Mucosa of stomach (tissue), 1 donor: ENCODE results near the gene GRIA1.

Source experiments
- H3K27me3 ChIP-seq: one replicate; pipeline ENCODE4 v1.7.0; 2013; ENCODE audit warnings: mild to moderate bottlenecking, low read length; ENCODE audit not compliant: control insufficient read depth, insufficient read depth
- H3K36me3 ChIP-seq: one replicate; pipeline ENCODE4 v1.7.0; 2013; ENCODE audit warnings: low read length; ENCODE audit not compliant: control insufficient read depth, insufficient read depth
- H3K4me1 ChIP-seq: one replicate; pipeline ENCODE4 v1.7.0; 2013; ENCODE audit warnings: mild to moderate bottlenecking, low read length; ENCODE audit not compliant: control insufficient read depth, insufficient read depth
- H3K4me3 ChIP-seq: one replicate; pipeline ENCODE4 v1.7.0; 2013; ENCODE audit warnings: low read length
- H3K9ac ChIP-seq: one replicate; pipeline ENCODE4 v1.7.0; 2013; ENCODE audit warnings: mild to moderate bottlenecking, low read length, moderate library complexity
- H3K9me3 ChIP-seq: one replicate; pipeline ENCODE4 v1.7.0; 2013; ENCODE audit warnings: mild to moderate bottlenecking, low read length, moderate library complexity; ENCODE audit not compliant: control insufficient read depth
- donor health status: Pancreatic carcinoma.

Gene GRIA1

DNA sequence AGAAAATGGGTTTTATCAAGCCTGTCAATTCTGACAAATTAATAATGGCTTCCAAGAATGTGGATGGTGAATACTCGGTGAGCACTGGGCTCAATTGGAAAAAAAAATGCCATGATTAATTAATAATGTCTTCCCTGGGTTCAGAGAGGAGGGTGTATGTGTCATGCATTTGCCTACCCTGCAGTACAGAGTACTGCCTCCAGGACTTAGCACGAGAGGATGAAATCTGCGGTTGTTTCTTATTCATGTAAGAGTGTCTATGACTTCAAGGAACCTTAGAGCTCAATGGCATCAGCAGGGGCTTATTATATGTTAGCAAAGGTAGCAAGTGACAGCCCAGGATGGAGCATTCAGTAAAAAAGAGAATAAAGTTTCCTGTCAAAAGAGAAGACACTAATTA, 132.7 kb downstream of the GRIA1 start:
- Histone ChIP-seq H3K4me1 (no peaks in the 10 kb centered on the region), H3K4me3 (no peak overlapping the region), H3K9me3 (no peaks in the 10 kb centered on the region), H3K9ac (no peak overlapping the region), H3K36me3 (no peaks in the 10 kb centered on the region), H3K27me3 (no peaks in the 10 kb centered on the region)

- no peak overlapping the region for H3K9ac ChIP-seq
- no peaks in the 10 kb centered on the region for H3K9me3 ChIP-seq
- no peaks in the 10 kb centered on the region for H3K27me3 ChIP-seq
- no peaks in the 10 kb centered on the region for H3K36me3 ChIP-seq
- no peaks in the 10 kb centered on the region for H3K4me1 ChIP-seq
- H3K4me3 ChIP-seq = no peak overlapping the region
Observed at GRCh38 chr5:153623751-153624450, 133.4 kb downstream of the GRIA1 start.

- no peaks in the 10 kb centered on the region for H3K4me1 ChIP-seq
- no peaks in the 10 kb centered on the region for H3K27me3 ChIP-seq
- no peak overlapping the region for H3K4me3 ChIP-seq
- H3K9ac ChIP-seq = no peak overlapping the region
- H3K36me3 ChIP-seq = no peaks in the 10 kb centered on the region
- H3K9me3 ChIP-seq = no peaks in the 10 kb centered on the region
Observed at GRCh38 chr5:153624451-153624765, 133.9 kb downstream of the GRIA1 start.

DNA sequence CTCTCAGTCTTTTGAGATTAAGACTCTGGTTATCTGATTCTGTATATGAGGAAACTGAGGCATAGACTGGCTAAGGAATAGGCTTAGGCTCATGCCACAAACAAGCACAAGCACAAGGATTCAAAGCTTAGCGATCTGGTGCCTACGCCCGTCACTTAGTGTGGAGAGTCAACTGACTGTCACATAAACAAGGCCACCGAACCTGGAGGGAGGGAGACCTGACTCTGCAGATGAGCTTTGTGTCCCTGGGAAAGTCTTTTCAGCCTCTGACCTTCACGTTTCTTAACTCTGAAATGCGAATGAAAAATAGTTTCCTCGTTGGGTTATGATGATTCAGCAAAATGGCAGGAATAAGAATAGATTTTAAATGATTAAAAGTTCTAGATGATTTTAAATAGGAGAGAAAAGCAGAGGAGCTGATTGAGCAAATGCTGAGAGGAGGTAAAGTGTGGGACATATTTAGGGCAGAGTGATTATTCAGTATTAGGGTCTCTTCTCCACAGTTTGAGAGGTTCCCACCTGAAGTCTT, 135.4 kb downstream of the GRIA1 start:
- Histone ChIP-seq H3K9me3 (no peaks in the 10 kb centered on the region), H3K27me3 (no peaks in the 10 kb centered on the region), H3K4me3 (no peak overlapping the region), H3K36me3 (no peaks in the 10 kb centered on the region), H3K4me1 (no peaks in the 10 kb centered on the region), H3K9ac (no peak overlapping the region)

DNA sequence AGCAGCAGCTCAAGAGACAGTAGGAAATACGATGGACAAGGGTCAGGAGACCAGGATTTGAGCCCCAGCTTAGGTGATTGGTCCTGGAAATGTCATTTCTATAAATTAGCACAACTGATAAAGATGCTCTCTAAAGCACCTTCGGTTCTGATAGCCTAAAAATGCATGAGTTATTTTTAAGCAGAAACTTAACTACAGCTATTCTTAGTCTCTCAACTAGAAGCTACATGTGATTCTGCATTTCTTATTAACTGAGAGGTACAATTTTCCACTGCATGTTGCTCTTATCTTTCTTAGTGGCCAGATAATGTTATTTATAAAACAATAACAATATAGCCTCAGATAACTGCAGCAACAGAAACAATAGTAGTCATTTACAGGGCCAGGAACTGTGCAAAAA, 136.4 kb downstream of the GRIA1 start:
- Histone ChIP-seq H3K4me1 (no peaks in the 10 kb centered on the region), H3K36me3 (no peaks in the 10 kb centered on the region), H3K27me3 (no peaks in the 10 kb centered on the region)

DNA sequence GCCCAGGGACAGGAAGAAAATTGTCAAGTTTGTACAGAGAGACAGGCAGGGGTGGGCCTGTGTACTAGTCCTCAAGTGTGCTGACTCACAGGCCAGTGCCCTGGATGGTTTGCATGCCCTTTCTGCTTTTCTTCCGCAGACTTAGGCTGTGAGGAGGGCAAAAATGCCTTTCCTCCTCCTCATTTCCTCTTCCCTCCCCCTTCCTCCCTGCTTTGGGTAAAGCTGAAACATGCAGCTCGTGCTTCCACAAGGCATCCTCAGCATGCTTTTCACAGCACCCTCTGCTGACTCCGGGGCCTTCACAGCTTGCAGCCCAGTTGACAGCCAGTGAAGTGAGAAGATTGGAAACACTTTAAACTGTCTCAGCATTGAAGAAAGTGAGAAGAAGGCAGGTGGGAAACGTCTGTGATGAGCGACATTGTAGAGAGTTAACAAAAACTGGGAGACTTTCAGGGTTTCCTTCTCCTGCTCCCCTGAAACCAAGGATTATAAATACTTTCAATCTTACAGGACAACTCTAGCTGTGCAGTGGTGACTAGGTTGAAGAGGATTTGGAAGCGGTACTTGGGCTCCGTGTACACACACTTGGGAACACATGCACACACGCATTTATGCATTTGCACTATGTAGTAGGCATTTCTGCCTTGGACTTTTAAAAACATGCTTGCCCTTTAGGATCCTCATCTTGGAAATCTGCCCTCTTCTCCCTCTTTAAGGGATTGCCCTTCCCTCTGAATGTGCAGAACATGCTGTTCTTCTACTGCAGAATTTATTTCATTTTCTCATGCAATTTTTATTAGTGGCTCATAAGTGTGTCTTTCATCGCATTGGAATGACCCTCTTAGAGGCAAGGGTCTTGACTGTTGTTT, 138.8 kb downstream of the GRIA1 start:
- Histone ChIP-seq H3K4me1 (no peaks in the 10 kb centered on the region), H3K9me3 (no peaks in the 10 kb centered on the region), H3K27me3 (no peaks in the 10 kb centered on the region), H3K36me3 (no peaks in the 10 kb centered on the region), H3K4me3 (no peak overlapping the region), H3K9ac (no peak overlapping the region)

More for the DNA sequence above, 136.4 kb downstream of the GRIA1 start:
- H3K4me3 ChIP-seq = no peak overlapping the region
- H3K9ac ChIP-seq = no peak overlapping the region
- no peaks in the 10 kb centered on the region for H3K9me3 ChIP-seq

DNA sequence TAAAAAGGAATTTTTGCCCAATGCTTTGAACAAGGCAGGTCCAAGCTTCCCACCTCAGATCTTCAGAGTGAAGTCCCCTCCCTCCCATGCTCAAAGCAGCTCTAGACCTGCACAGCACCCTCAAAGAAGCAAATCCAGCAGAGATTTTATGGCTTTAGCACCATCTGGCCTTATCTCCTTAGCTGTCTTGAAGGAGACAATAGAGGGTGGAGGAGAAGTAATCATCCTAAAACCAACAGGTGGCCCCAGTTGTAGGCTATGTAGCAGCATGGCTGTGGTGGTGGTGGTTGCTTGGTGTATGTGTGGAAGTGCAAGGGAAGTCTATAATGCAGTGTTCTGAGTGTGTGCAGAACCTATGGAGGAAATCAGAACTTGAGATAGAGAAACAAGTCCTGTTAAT, 140.1 kb downstream of the GRIA1 start:
- H3K9ac ChIP-seq = no peak overlapping the region
- no peak overlapping the region for H3K4me3 ChIP-seq
- no peaks in the 10 kb centered on the region for H3K4me1 ChIP-seq
- H3K9me3 ChIP-seq = no peaks in the 10 kb centered on the region
- no peaks in the 10 kb centered on the region for H3K36me3 ChIP-seq
- H3K27me3 ChIP-seq = no peaks in the 10 kb centered on the region

- no peaks in the 10 kb centered on the region for H3K9me3 ChIP-seq
- no peaks in the 10 kb centered on the region for H3K36me3 ChIP-seq
- H3K9ac ChIP-seq = no peak overlapping the region
- no peaks in the 10 kb centered on the region for H3K4me1 ChIP-seq
- H3K4me3 ChIP-seq = no peak overlapping the region
- H3K27me3 ChIP-seq = no peaks in the 10 kb centered on the region
Observed at GRCh38 chr5:153632748-153633290, 142.3 kb downstream of the GRIA1 start.

GRCh38 chr5:153636670-153637451, 146.4 kb downstream of the GRIA1 start:
- Histone ChIP-seq H3K36me3 (no peaks in the 10 kb centered on the region), H3K4me3 (no peak overlapping the region), H3K4me1 (no peaks in the 10 kb centered on the region), H3K9ac (no peak overlapping the region), H3K27me3 (no peaks in the 10 kb centered on the region), H3K9me3 (no peaks in the 10 kb centered on the region)

- H3K4me1 ChIP-seq = no peaks in the 10 kb centered on the region
- no peak overlapping the region for H3K9ac ChIP-seq
- H3K4me3 ChIP-seq = no peak overlapping the region
- no peaks in the 10 kb centered on the region for H3K36me3 ChIP-seq
- H3K9me3 ChIP-seq = no peaks in the 10 kb centered on the region
- H3K27me3 ChIP-seq = no peaks in the 10 kb centered on the region
Observed at GRCh38 chr5:153640293-153640692, 149.8 kb downstream of the GRIA1 start.

DNA sequence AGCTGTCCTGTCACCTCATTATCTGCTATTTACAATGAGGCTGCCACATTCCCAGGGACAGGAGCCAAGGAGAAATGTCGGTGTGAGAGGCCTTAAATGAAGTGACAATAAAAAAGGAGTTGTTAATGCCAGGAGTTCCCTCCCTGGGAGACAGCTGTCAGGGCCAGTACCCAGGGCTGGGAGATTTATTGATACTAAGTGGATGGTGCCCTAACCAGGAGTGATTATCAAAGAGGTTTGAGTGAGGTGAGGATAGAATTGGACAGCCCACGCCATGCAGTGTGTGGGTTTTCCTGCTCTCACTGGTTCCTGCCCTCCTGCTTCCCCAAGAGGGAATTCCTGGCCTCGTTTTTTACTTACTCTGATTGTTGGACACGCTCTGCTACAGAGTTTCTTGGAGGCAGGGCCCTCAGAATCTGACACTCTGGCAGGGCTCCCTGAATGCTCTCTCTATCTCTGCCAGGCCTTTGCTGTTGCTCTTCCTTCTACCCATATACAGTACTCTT, 150.8 kb downstream of the GRIA1 start:
- Histone ChIP-seq H3K4me1 (no peaks in the 10 kb centered on the region), H3K27me3 (no peaks in the 10 kb centered on the region), H3K9me3 (no peaks in the 10 kb centered on the region), H3K36me3 (no peaks in the 10 kb centered on the region), H3K4me3 (no peak overlapping the region), H3K9ac (no peak overlapping the region)
